ENCODE results near the gene ATAD3B. TPM values are rescaled to one million over a fixed set of nuclear protein-coding genes. Genes with fewer than 3 reads are reported as not detected.

The ATAD3B gene
- total and polyA plus RNA-seq, 2 of the 13 experiments (the other 11 are each of a cell fraction or from before 2014, with no cell fraction given) = 9.6 to 31.1 TPM

- TF ChIP-seq ZNF773 (CRISPR knock-in tag; IDR thresholded peaks at IDR 0.05; ENCODE audit: borderline replicate concordance) (no peak), HBP1 (CRISPR knock-in tag; IDR thresholded peaks at IDR 0.05; ENCODE audit: low read depth) (0 out of 2 replicates have a peak, but pooled peaks have one; percentile 25), TFE3 (CRISPR knock-in tag; IDR thresholded peaks at IDR 0.05) (no peak), KAT2B (IDR thresholded peaks at IDR 0.05; ENCODE audit: borderline replicate concordance, low read depth, low read length) (no peak), ZHX2 (IDR thresholded peaks at IDR 0.05; ENCODE audit: low read depth) (no peak), ZHX2 (CRISPR knock-in tag; IDR thresholded peaks at IDR 0.05; ENCODE audit: borderline replicate concordance) (no peak), ZMYM4 (CRISPR knock-in tag; IDR thresholded peaks at IDR 0.05) (peak; percentile 63; the same call in 1 of the 2 replicates), SPEN (CRISPR knock-in tag; IDR thresholded peaks at IDR 0.05; ENCODE audit: low read depth) (no peak), KLF13 (CRISPR knock-in tag; IDR thresholded peaks at IDR 0.05) (0 out of 2 replicates have a peak, but pooled peaks have one; percentile 62), KAT8 (CRISPR knock-in tag; IDR thresholded peaks at IDR 0.05) (peak; percentile 80), RBAK (CRISPR knock-in tag; IDR thresholded peaks at IDR 0.05) (no peak), LCORL (IDR thresholded peaks at IDR 0.05) (no peak), LCORL (CRISPR knock-in tag; IDR thresholded peaks at IDR 0.05) (peak; percentile 74)
Measured at GRCh38 chr1:1437904-1438376, 33.6 kb upstream of the ATAD3B start (continued).
